Panc1 (cell line): ENCODE data around the gene BAHCC1. TPM values are rescaled to one million over a fixed set of nuclear protein-coding genes. Genes with fewer than 3 reads are reported as not detected.

ENCODE experiments used
- ATAC-seq: fragments of 200-7000 bp; cut with Tn5 transposase; 2 replicates; pipeline ENCODE4 v1.9.1; 2020; ENCODE audit warnings: mild to moderate bottlenecking, moderate library complexity
- BruUV-seq: library from RNA; stranded (reverse); fragments of 400-500 nt; replicated peaks from 2 replicates; lab custom pipeline; 2021; lab: Mats Ljungman, UMichigan
- CTCF ChIA-PET: fragments of 300-600 bp; sonication (Branson Sonifier 250); formaldehyde crosslinking; loops from one replicate; lab custom pipeline; 2022; ENCODE audit warnings: antibody characterized with exemption; lab: Charles Lee
- POLR2A ChIA-PET: fragments of 300-600 bp; sonication (Branson Sonifier 250); formaldehyde crosslinking; loops from one replicate; lab custom pipeline; 2022; ENCODE audit warnings: antibody characterized with exemption; lab: Charles Lee
- DNase-seq: peaks from one replicate; pipeline ENCODE4 v3.0.0-alpha.2; 2010; ENCODE audit warnings: low read depth, low spot score
- H3K27ac ChIP-seq: 2 replicates; pipeline ENCODE4 v1.5.1; 2011; ENCODE audit warnings: mild to moderate bottlenecking, low read length, inconsistent platforms
- H3K27me3 ChIP-seq: fragments of 200-500 bp; sonication (Bioruptor generic); 2 replicates; pipeline ENCODE4 v1.6.0; 2014; ENCODE audit warnings: low read length, inconsistent platforms; ENCODE audit not compliant: control insufficient read depth, insufficient read depth
- H3K36me3 ChIP-seq: fragments of 200-500 bp; sonication (Bioruptor generic); 2 replicates; pipeline ENCODE4 v1.5.1; 2014; ENCODE audit warnings: inconsistent platforms, mild to moderate bottlenecking, low read length, moderate library complexity; ENCODE audit not compliant: control insufficient read depth, insufficient read depth
- H3K4me1 ChIP-seq: 2 replicates; pipeline ENCODE4 v1.5.1; 2011; ENCODE audit warnings: inconsistent platforms, mild to moderate bottlenecking, low read length, moderate library complexity; ENCODE audit not compliant: control insufficient read depth, insufficient read depth
- H3K4me3 ChIP-seq, 2 experiments: 2 replicates each; pipeline ENCODE4 v1.5.1; 2011 to 2012; ENCODE audit warnings: low read depth in 2 of 2, low read length in 2 of 2, mild to moderate bottlenecking in 2 of 2, inconsistent platforms in 1 of 2, moderate library complexity in 1 of 2
- H3K9me3 ChIP-seq: fragments of 200-500 bp; sonication (Bioruptor generic); 2 replicates; pipeline ENCODE4 v1.5.1; 2014; ENCODE audit warnings: low read depth, mild to moderate bottlenecking, inconsistent platforms, low read length, moderate library complexity; ENCODE audit not compliant: control insufficient read depth, insufficient read depth
- POLR2AphosphoS5 ChIP-seq: IDR thresholded peaks from 2 replicates; pipeline ENCODE4 v1.6.1; 2012; ENCODE audit warnings: mild to moderate bottlenecking, low read depth, low read length, moderate library complexity
- SIN3A ChIP-seq: IDR thresholded peaks from 2 replicates; pipeline ENCODE4 v1.6.1; 2012; ENCODE audit warnings: low read depth, mild to moderate bottlenecking, low read length, moderate library complexity, borderline replicate concordance; ENCODE audit not compliant: insufficient read depth
- TCF7L2 ChIP-seq: IDR thresholded peaks from 2 replicates; pipeline ENCODE4 v1.6.1; 2011; ENCODE audit warnings: mild to moderate bottlenecking, low read depth, low read length, inconsistent platforms
- in situ Hi-C: cut with HindIII; loops from 2 replicates; pipeline ENCODE4 v1.10.0; 2016; ENCODE audit warnings: low sequenced_read_pairs, low pct_unique_long_range_greater_than_20kb
- intact Hi-C: fragments of 100-400 bp; cut with micrococcal nuclease; formaldehyde crosslinking; loops from one replicate; pipeline ENCODE4 v1.10.0; 2022; ENCODE audit not compliant: unreplicated experiment
- total RNA-seq: library from RNA; stranded (reverse); gene quantifications from one replicate; pipeline ENCODE4 v1.2.1, GENCODE V29; 2021; ENCODE audit not compliant: unreplicated experiment
- TF ChIP-seq, protein P1 (sequence below): fragments of 450-650 bp; IDR thresholded peaks from 2 replicates; pipeline ENCODE4 v1.5.1; 2017; ENCODE audit warnings: mild to moderate bottlenecking
- TF ChIP-seq, protein P2 (sequence below), 2 experiments: IDR thresholded peaks; 2 replicates each; pipeline ENCODE4 v1.6.1; 2011 to 2012; ENCODE audit warnings: low read depth in 2 of 2, control low read depth in 1 of 2, low read length in 1 of 2, mild to moderate bottlenecking in 1 of 2, moderate library complexity in 1 of 2; ENCODE audit not compliant: insufficient read depth in 1 of 2

Gene BAHCC1
- total RNA-seq, 1 experiment from 2014 or later: 77.4 TPM

DNA sequence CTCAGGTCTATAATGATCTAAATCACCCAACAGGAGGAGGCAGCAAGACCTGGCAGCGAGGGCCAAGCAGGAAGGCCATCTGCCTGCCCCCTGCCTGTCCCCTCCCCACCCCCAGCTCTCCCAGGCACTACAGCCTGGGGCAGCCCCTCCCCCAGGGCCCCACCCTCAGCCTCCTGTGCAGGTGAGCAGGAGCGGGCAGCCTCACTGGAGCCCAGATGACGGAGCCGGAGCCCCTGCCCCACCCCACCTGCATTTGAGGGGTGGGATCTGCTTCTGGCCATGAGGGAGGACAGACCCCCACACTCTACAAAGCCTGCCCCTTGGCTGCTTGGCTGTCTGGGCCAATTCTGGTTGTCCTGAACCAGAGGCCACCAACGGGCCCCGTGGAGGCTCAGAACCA lies 12.4 kb upstream of the BAHCC1 start:
- TF ChIP-seq POLR2AphosphoS5 (no peak), SIN3A (no peak), TCF7L2 (no peak)
- TF ChIP-seq, protein P1, sequence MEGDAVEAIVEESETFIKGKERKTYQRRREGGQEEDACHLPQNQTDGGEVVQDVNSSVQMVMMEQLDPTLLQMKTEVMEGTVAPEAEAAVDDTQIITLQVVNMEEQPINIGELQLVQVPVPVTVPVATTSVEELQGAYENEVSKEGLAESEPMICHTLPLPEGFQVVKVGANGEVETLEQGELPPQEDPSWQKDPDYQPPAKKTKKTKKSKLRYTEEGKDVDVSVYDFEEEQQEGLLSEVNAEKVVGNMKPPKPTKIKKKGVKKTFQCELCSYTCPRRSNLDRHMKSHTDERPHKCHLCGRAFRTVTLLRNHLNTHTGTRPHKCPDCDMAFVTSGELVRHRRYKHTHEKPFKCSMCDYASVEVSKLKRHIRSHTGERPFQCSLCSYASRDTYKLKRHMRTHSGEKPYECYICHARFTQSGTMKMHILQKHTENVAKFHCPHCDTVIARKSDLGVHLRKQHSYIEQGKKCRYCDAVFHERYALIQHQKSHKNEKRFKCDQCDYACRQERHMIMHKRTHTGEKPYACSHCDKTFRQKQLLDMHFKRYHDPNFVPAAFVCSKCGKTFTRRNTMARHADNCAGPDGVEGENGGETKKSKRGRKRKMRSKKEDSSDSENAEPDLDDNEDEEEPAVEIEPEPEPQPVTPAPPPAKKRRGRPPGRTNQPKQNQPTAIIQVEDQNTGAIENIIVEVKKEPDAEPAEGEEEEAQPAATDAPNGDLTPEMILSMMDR: no peak
- TF ChIP-seq, protein P2, sequence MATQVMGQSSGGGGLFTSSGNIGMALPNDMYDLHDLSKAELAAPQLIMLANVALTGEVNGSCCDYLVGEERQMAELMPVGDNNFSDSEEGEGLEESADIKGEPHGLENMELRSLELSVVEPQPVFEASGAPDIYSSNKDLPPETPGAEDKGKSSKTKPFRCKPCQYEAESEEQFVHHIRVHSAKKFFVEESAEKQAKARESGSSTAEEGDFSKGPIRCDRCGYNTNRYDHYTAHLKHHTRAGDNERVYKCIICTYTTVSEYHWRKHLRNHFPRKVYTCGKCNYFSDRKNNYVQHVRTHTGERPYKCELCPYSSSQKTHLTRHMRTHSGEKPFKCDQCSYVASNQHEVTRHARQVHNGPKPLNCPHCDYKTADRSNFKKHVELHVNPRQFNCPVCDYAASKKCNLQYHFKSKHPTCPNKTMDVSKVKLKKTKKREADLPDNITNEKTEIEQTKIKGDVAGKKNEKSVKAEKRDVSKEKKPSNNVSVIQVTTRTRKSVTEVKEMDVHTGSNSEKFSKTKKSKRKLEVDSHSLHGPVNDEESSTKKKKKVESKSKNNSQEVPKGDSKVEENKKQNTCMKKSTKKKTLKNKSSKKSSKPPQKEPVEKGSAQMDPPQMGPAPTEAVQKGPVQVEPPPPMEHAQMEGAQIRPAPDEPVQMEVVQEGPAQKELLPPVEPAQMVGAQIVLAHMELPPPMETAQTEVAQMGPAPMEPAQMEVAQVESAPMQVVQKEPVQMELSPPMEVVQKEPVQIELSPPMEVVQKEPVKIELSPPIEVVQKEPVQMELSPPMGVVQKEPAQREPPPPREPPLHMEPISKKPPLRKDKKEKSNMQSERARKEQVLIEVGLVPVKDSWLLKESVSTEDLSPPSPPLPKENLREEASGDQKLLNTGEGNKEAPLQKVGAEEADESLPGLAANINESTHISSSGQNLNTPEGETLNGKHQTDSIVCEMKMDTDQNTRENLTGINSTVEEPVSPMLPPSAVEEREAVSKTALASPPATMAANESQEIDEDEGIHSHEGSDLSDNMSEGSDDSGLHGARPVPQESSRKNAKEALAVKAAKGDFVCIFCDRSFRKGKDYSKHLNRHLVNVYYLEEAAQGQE (IDR thresholded peaks at IDR 0.05; ENCODE audit: insufficient read depth in 1 of 2, low read depth in 2 of 2, low read length in 1 of 2): no peak
- H3K27me3 ChIP-seq: no peaks in the 10 kb centered on the region
- H3K36me3 ChIP-seq: no peaks in the 10 kb centered on the region
- CTCF ChIA-PET: no interaction called here
- in situ Hi-C loops (no loop called here), intact Hi-C loops (no loop called here)
- peaks cover 28% of the 10 kb centered on the region for H3K4me1 ChIP-seq
- no peaks in the 10 kb centered on the region for H3K9me3 ChIP-seq
- H3K27ac ChIP-seq: no peak overlapping the region; the same call in 1 of the 2 replicates
- POLR2A ChIA-PET: no interaction called here
- BruUV-seq: no TSS peak
- no peak overlapping the region for H3K4me3 ChIP-seq
- ATAC-seq (no peak), DNase-seq (no peak)

DNA sequence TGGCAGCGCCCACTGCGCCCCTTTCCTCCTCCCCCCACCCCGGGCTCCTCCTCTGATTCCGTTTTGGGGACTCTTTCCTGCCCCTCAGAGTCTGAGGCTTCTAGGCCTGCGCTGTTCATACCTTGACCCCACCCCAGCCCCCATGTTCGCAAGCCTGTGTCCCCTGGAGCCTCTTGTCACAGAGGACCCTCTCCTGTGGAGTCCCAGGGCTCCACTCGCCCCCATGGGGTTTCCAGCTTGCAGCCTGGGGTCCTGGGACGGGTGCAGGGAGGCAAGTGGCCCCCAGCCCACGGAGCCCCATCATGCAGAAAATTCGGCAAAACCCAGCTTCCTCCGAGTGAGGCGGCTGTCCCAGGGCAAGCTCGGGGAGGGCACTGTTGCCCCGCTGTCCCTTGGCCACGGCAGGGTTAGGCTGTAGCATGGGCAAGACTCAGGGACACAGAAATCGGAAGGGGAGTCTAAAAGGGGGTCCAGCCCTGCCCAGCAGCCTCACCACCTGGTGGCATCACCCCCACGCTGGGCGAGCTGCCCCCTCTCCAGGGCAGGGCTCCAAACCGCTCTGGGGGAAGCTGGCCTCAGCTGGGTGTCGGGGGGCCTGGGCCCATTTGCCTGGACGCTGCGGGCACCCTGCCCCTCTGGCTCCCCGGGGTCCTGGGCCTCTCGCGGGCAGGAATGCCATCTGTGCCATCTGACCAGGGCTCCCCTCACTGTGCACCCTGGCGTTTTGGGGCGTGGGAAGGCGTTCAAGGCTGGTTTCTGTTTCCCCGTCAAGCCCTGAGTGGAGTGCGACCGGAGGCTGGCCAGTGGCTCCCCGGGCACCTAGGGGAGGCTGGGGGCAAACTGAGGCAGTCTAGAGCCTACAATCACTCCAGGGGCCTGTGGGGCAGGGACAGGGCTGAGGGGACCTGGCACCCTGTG lies 11.5 kb upstream of the BAHCC1 start:
- BruUV-seq: no TSS peak
- CTCF ChIA-PET: no interaction called here

More for the DNA sequence above, 11.5 kb upstream of the BAHCC1 start:
- H3K27me3 ChIP-seq: no peaks in the 10 kb centered on the region
- in situ Hi-C loops (no loop called here), intact Hi-C loops (no loop called here)
- H3K4me1 ChIP-seq: peaks cover 37% of the 10 kb centered on the region
- H3K27ac ChIP-seq: no peak overlapping the region
- no peaks in the 10 kb centered on the region for H3K36me3 ChIP-seq
- H3K9me3 ChIP-seq: no peaks in the 10 kb centered on the region
- no peak for DNase-seq
- no peak for TF ChIP-seq POLR2AphosphoS5
- TF ChIP-seq, protein P1: no peak
- TF ChIP-seq, protein P2 (IDR thresholded peaks at IDR 0.05; ENCODE audit: insufficient read depth in 1 of 2, low read depth in 2 of 2, low read length in 1 of 2): no peak
- no peak for TF ChIP-seq TCF7L2
- TF ChIP-seq SIN3A: no peak
- no peak overlapping the region for H3K4me3 ChIP-seq
- POLR2A ChIA-PET: no interaction called here
- ATAC-seq: no peak
